Peyer's patch (tissue), 4 donors: ENCODE data around the gene CCDC66. TPM values are rescaled to one million over a fixed set of nuclear protein-coding genes. Genes with fewer than 3 reads are reported as not detected.

Source experiments
- DNase-seq, 3 donors: peaks; one replicate each; pipeline ENCODE4 v3.0.0-alpha.2; 2017 to 2019
- H3K27ac ChIP-seq, 4 donors: fragments of 200-600 bp; sonication (generic); one replicate each; pipeline ENCODE4 v1.5.1; 2016 to 2019
- H3K27me3 ChIP-seq, 2 donors: fragments of 200-600 bp; sonication (generic); one replicate each; pipeline ENCODE4 v1.5.1; 2019
- H3K36me3 ChIP-seq, 3 donors: fragments of 200-600 bp; sonication (generic); one replicate each; pipeline ENCODE4 v1.5.1; 2016 to 2019
- H3K4me1 ChIP-seq, 4 donors: fragments of 200-600 bp; sonication (generic); one replicate each; pipeline ENCODE4 v1.5.1; 2016 to 2019
- H3K4me3 ChIP-seq, 4 donors: fragments of 200-600 bp; sonication (generic); 1 replicate in 3 of 4; 2 replicates in 1 of 4; pipeline ENCODE4 v1.5.1; 2016 to 2019; ENCODE audit warnings: mild to moderate bottlenecking in 1 of 4
- H3K9me3 ChIP-seq, 4 donors: fragments of 200-600 bp; sonication (generic); one replicate each; pipeline ENCODE4 v1.5.1; 2016 to 2019; ENCODE audit warnings: mild to moderate bottlenecking in 1 of 4
- POLR2A ChIP-seq, 2 donors: fragments of 450-650 bp; IDR thresholded peaks; one replicate each; pipeline ENCODE4 v1.5.1; 2017; ENCODE audit warnings: antibody characterized with exemption in 2 of 2, mild to moderate bottlenecking in 2 of 2, moderate library complexity in 2 of 2
- total RNA-seq, 4 donors: library from RNA; depleted of rRNA; stranded (reverse); fragments of >200 nt; gene quantifications; one replicate each; pipeline ENCODE4 v1.1.0, GENCODE V29; 2016
- TF ChIP-seq, protein P1 (sequence below), 6 experiments: fragments of 450-650 bp in 4 of 6; fragments of 200-600 bp in 2 of 6; sonication (generic) in 1 of 6; IDR thresholded peaks; one replicate each; pipeline ENCODE4 v1.5.1; 2017 to 2019; ENCODE audit warnings: antibody characterized with exemption in 6 of 6, mild to moderate bottlenecking in 3 of 6, moderate library complexity in 1 of 6

Gene CCDC66
- total RNA-seq, 4 donors from 2014 or later = 12.4 to 108 (median 37.7) TPM

DNA sequence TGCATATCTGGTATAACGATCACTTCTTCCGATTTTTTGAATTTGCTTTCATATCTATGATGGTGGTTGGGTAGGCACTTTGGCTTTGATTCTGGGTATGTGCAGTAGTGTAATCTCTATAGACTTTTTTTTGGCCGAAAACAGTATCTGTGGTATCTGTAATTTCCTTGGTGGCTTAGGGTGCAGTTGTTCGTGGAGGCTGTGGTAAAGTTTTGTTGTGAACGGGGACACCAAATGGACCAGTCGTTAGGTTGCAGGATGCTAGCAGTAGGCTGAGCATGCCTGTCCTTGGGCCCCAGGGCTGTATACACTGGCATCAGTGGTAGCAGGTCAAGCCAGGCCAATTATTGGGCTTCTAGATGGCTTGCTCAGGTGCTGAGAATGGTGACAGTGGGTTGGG lies 55.2 kb downstream of the CCDC66 start:
- Histone ChIP-seq H3K27me3 (no peaks in the 10 kb centered on the region), H3K9me3 (no peaks in the 10 kb centered on the region), H3K4me1 (peaks cover 0 to 15% (median 0%) of the 10 kb centered on the region in 4 donors), H3K36me3 (peaks cover 0 to 14% (median 0%) of the 10 kb centered on the region in 3 donors), H3K4me3 (no peak overlapping the region), H3K27ac (no peak overlapping the region)
- TF ChIP-seq POLR2A (IDR thresholded peaks at IDR 0.05) = no peak
- TF ChIP-seq, protein P1, sequence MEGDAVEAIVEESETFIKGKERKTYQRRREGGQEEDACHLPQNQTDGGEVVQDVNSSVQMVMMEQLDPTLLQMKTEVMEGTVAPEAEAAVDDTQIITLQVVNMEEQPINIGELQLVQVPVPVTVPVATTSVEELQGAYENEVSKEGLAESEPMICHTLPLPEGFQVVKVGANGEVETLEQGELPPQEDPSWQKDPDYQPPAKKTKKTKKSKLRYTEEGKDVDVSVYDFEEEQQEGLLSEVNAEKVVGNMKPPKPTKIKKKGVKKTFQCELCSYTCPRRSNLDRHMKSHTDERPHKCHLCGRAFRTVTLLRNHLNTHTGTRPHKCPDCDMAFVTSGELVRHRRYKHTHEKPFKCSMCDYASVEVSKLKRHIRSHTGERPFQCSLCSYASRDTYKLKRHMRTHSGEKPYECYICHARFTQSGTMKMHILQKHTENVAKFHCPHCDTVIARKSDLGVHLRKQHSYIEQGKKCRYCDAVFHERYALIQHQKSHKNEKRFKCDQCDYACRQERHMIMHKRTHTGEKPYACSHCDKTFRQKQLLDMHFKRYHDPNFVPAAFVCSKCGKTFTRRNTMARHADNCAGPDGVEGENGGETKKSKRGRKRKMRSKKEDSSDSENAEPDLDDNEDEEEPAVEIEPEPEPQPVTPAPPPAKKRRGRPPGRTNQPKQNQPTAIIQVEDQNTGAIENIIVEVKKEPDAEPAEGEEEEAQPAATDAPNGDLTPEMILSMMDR (IDR thresholded peaks at IDR 0.05) = no peak
- DNase-seq = no peak

DNA sequence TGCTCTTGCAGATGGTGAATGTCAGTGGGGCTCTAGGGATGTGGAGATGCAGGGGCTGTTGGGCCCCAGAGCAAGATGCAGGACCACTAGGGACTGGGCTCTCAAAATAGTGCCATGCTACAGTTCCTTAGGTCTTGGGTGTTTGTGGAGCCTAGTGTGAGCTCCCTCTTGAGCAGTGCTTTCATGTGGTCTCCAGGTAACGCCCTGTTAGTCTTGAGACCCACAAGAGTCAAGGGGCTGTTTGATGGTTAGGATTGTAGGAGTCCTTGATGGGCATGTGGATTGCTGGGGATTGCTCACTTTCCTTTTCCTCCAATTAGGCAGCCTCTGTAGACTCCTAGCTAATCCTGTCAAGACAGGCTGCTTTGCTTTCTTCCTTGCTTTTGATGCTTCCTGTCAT lies 56.0 kb downstream of the CCDC66 start:
- TF ChIP-seq POLR2A (IDR thresholded peaks at IDR 0.05) = no peak
- TF ChIP-seq, protein P1 (IDR thresholded peaks at IDR 0.05) = no peak
- Histone ChIP-seq H3K4me3 (no peak overlapping the region), H3K27me3 (no peaks in the 10 kb centered on the region), H3K4me1 (peaks cover 0 to 15% (median 0%) of the 10 kb centered on the region in 4 donors), H3K9me3 (no peaks in the 10 kb centered on the region), H3K27ac (no peak overlapping the region), H3K36me3 (peaks cover 0 to 22% (median 0%) of the 10 kb centered on the region in 3 donors)
- DNase-seq = no peak

DNA sequence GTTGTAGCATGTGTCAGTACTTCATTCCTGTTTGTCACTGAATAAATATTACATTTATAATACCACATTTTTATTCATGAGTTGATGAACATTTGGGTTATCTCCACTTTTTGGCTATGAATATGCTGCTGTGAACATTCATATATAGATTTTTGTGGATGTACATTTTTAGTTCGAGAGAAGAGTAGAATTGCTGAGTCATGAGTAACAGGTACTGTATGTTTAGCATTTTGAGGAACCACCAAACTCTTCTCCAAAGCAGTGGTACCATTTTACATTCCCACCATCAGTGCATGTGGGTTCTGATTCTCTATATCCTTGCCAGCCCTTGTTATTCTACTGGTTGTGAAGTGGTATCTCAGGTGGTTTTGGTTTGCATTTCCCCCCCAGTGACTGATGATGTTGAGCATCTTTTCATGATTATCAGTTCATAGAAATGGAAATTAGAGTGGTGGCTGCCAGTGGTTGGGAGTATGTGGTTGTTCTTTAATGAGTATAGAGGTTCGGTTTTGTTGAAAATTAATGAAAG lies 59.6 kb downstream of the CCDC66 start:
- H3K4me3 ChIP-seq = no peak overlapping the region

DNA sequence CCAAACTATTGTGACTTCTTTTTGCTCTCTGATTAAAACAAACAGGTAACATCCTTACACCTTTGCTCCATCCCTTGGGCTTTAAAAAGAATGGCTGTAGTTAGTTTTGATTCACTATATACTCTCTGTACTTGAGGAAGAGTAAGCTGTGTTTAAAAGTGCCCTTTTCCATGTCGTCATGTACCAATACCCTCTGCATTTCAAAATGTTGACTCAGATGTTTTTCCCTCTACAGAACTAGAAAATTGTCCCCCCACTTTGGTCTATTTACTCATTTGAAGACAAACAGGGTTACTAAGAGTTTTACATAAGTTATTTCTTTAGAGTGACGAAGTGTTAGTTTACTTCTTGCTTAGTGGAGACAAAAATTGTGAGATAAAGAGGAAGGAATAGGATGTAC lies 63.4 kb downstream of the CCDC66 start:
- TF ChIP-seq POLR2A (IDR thresholded peaks at IDR 0.05) = no peak
- TF ChIP-seq, protein P1 (IDR thresholded peaks at IDR 0.05) = no peak
- DNase-seq = no peak
- H3K36me3 ChIP-seq = peaks cover 0 to 77% (median 0%) of the 10 kb centered on the region in 3 donors
- no peaks in the 10 kb centered on the region for H3K4me1 ChIP-seq
- H3K4me3 ChIP-seq = no peak overlapping the region
- H3K27me3 ChIP-seq = no peaks in the 10 kb centered on the region
- no peaks in the 10 kb centered on the region for H3K9me3 ChIP-seq
- H3K27ac ChIP-seq = no peak overlapping the region

More for the DNA sequence above, 59.6 kb downstream of the CCDC66 start:
- TF ChIP-seq POLR2A (IDR thresholded peaks at IDR 0.05) = no peak
- TF ChIP-seq, protein P1 (IDR thresholded peaks at IDR 0.05) = no peak
- Histone ChIP-seq H3K27me3 (no peaks in the 10 kb centered on the region), H3K9me3 (no peaks in the 10 kb centered on the region), H3K4me1 (peaks cover 0 to 5% (median 0%) of the 10 kb centered on the region in 4 donors), H3K27ac (no peak overlapping the region), H3K36me3 (peaks cover 0 to 52% (median 0%) of the 10 kb centered on the region in 3 donors)
- no peak for DNase-seq

DNA sequence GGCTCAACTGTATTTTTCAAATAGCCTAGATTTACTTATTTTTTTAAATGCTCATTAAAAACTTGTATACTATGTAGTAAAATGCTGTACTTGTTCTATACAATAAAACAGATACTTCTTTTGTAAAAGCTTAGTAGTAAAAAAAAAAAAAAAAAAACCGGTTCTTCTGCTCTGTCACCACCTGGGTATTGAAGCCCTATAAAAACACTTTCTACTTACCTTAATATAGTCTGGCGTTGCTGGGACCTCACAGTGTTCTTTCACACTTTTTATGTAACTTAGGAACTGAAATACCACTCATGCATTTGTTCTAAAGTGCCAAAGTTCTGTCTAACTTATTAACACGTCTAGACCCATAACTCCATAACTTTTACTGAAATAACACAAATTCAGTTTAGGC lies 64.7 kb downstream of the CCDC66 start:
- Histone ChIP-seq H3K36me3 (peaks cover 0 to 86% (median 0%) of the 10 kb centered on the region in 3 donors), H3K27ac (no peak overlapping the region), H3K9me3 (no peaks in the 10 kb centered on the region), H3K4me1 (no peaks in the 10 kb centered on the region), H3K27me3 (no peaks in the 10 kb centered on the region), H3K4me3 (no peak overlapping the region)
- no peak for TF ChIP-seq POLR2A (IDR thresholded peaks at IDR 0.05)
- TF ChIP-seq, protein P1 (IDR thresholded peaks at IDR 0.05) = no peak
- DNase-seq = no peak
